Ovary (tissue), 3 donors: ENCODE data around the gene WDR31.

Experiments
- CTCF ChIP-seq, 3 donors: fragments of 450-650 bp in 2 of 3; fragments of 200-600 bp in 1 of 3; IDR thresholded peaks; one replicate each; pipeline versions ENCODE4 v1.5.1 to v1.8.0; 2016 to 2022; ENCODE audit warnings: antibody characterized with exemption in 3 of 3, mild to moderate bottlenecking in 1 of 3
- EP300 ChIP-seq: sonication (generic); formaldehyde crosslinking; IDR thresholded peaks from one replicate; pipeline ENCODE4 v1.6.1; 2017; ENCODE audit warnings: antibody characterized with exemption
- donor health status: DM: no; HTN: no; CAD: no.

- TF ChIP-seq CTCF (IDR thresholded peaks at IDR 0.05) (peak in 2 of 3 donors; percentile 18 to 42), EP300 (no peak)
Measured at GRCh38 chr9:113309204-113309813, 30.8 kb downstream of the WDR31 start.
